Testis (tissue), 3 donors: ENCODE results near the gene ARL15. TPM values are rescaled to one million over a fixed set of nuclear protein-coding genes. Genes with fewer than 3 reads are reported as not detected.

ENCODE experiments used
- DNase-seq: peaks from one replicate; pipeline ENCODE4 v3.0.0-alpha.2; 2019
- H3K27ac ChIP-seq, 2 donors: fragments of 200-600 bp; sonication (generic); one replicate each; pipeline ENCODE4 v1.5.1; 2019
- H3K27me3 ChIP-seq: fragments of 200-600 bp; sonication (generic); one replicate; pipeline ENCODE4 v1.5.1; 2019
- H3K36me3 ChIP-seq: fragments of 200-600 bp; sonication (generic); one replicate; pipeline ENCODE4 v1.5.1; 2017; ENCODE audit warnings: low read depth; ENCODE audit errors: missing control alignments
- H3K4me1 ChIP-seq: fragments of 200-600 bp; sonication (generic); one replicate; pipeline ENCODE4 v1.5.1; 2019
- H3K4me3 ChIP-seq, 2 donors: fragments of 200-600 bp; sonication (generic); one replicate each; pipeline ENCODE4 v1.5.1; 2017 to 2019
- H3K9me3 ChIP-seq: fragments of 200-600 bp; sonication (generic); one replicate; pipeline ENCODE4 v1.5.1; 2017
- POLR2A ChIP-seq: fragments of 450-650 bp; IDR thresholded peaks from one replicate; pipeline ENCODE4 v1.6.1; 2017; ENCODE audit warnings: antibody characterized with exemption, mild to moderate bottlenecking, moderate library complexity
- WGBS, 2 donors: methylation state at CpG; one replicate each; pipeline ENCODE4 v1.1.5; 2018; 5-methylcytosine and 5-hydroxymethylcytosine counted together
- intact Hi-C: fragments of 100-400 bp; cut with DNase I; formaldehyde crosslinking; loops from one replicate; pipeline ENCODE4 v1.15.1; 2023; ENCODE audit warnings: low total_unique reads
- polyA plus RNA-seq: library from polyadenylated mRNA; stranded (reverse); fragments of 350-450 nt; fragmentation: Illumina TruSeq; extraction: RNeasy Lipid Tissue Mini Kit (QIAGEN cat#74804); gene quantifications from one replicate; pipeline ENCODE4 v1.2.3, GENCODE V29; 2014; ENCODE audit warnings: low read depth, low replicate concordance; ENCODE audit not compliant: insufficient read depth
- total RNA-seq, 2 donors: library from RNA; depleted of rRNA; stranded (reverse); fragments of >200 nt; gene quantifications; one replicate each; pipeline ENCODE4 v1.2.3, GENCODE V29; 2016
- TF ChIP-seq, protein P1 (sequence below), 3 experiments: fragments of 450-650 bp in 2 of 3; fragments of 200-600 bp in 1 of 3; sonication (generic) in 1 of 3; IDR thresholded peaks; one replicate each; pipeline ENCODE4 v1.5.1; 2016 to 2019; ENCODE audit warnings: antibody characterized with exemption in 3 of 3, mild to moderate bottlenecking in 2 of 3, moderate library complexity in 1 of 3

Gene ARL15
- total and polyA plus RNA-seq, 3 donors from 2014 or later: 36.6 to 88.6 (median 75.2) TPM

DNA sequence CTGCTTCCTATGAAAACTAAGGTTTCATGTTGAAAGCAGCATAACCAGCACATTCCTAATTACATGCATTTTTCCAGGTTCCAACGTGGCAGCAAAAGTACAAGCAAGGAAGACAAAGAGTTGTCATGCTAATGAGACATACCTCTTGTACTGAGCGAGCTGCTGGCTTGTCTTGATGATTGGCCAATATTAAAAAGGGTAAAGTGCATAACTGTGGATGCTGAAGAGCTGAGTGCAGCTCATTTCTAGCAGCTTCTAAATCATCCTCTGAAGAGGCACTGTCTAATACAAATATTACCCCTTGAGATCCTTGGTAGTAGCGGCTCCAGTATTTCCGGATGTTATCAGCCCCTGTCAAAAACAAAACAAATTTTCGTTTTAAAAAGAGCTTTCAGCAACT, 197.3 kb downstream of the ARL15 start:
- Histone ChIP-seq H3K9me3 (no peaks in the 10 kb centered on the region), H3K36me3 (no peaks in the 10 kb centered on the region), H3K4me3 (no peak overlapping the region), H3K27ac (no peak overlapping the region), H3K4me1 (no peaks in the 10 kb centered on the region), H3K27me3 (no peaks in the 10 kb centered on the region)
- WGBS, 2 donors: 65 to 73% methylated on average over 5 of the region's 5 CpGs
- TF ChIP-seq, protein P1, sequence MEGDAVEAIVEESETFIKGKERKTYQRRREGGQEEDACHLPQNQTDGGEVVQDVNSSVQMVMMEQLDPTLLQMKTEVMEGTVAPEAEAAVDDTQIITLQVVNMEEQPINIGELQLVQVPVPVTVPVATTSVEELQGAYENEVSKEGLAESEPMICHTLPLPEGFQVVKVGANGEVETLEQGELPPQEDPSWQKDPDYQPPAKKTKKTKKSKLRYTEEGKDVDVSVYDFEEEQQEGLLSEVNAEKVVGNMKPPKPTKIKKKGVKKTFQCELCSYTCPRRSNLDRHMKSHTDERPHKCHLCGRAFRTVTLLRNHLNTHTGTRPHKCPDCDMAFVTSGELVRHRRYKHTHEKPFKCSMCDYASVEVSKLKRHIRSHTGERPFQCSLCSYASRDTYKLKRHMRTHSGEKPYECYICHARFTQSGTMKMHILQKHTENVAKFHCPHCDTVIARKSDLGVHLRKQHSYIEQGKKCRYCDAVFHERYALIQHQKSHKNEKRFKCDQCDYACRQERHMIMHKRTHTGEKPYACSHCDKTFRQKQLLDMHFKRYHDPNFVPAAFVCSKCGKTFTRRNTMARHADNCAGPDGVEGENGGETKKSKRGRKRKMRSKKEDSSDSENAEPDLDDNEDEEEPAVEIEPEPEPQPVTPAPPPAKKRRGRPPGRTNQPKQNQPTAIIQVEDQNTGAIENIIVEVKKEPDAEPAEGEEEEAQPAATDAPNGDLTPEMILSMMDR (IDR thresholded peaks at IDR 0.05): no peak
- TF ChIP-seq POLR2A: no peak
- DNase-seq: no peak
- intact Hi-C loops: no loop called here

DNA sequence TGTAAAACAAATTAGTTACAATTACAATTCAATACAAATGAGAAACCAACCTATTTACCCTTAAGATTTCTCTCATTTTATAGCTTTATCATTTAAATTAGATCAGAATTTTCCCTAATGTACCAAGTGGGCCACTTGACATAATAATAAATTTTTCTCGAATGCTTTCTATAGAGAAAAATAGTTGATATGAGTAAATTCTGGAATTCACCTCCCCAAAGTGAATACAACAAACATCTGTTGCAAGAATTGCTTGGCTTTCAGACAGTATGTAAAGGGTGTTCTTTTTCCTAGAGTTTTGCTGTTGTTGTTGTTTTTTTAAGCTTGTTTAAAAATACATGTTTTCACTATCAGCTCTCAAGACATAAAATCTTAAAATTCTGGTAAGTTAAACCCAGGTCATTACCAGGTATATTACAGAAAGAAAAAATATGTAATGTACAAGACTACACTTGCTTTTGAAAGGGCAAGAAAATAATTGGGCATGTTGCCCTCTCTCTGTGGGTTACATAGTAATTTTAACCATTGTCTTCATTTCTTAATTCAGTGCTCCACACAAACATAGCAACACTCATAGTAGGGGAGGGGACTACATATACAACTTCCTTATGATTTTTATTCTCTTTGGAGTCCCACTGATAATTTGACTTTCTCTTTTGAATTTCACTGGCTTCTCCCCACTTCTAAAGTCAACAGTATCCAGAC, 200.6 kb downstream of the ARL15 start:
- Histone ChIP-seq H3K36me3 (no peaks in the 10 kb centered on the region), H3K27me3 (no peaks in the 10 kb centered on the region), H3K4me3 (no peak overlapping the region), H3K9me3 (no peaks in the 10 kb centered on the region), H3K27ac (no peak overlapping the region), H3K4me1 (no peaks in the 10 kb centered on the region)
- TF ChIP-seq, protein P1 (IDR thresholded peaks at IDR 0.05): no peak
- TF ChIP-seq POLR2A: no peak
- intact Hi-C loops: no loop called here
- no peak for DNase-seq
- 66 to 88% methylated on average over 1 of the region's 1 CpG for WGBS, 2 donors

DNA sequence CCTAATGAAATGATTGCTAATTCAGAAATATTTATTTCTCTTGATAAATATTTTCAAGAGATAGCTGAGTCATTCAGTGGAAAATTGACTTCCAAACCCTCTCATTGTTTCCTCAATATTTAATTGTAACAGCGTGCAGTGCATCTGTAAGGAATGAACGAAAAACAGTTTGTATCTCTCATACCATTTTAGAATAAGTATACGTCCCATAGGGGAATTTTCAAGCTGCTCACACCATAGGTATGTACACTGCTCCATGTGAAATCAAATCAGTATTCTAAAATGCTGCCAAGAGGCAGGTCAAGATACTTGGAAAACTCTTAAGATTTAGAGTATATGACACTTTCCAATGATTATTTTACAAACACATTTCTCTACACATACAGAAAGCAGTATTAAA, 202.2 kb downstream of the ARL15 start:
- intact Hi-C loops: no loop called here
- Histone ChIP-seq H3K27me3 (no peaks in the 10 kb centered on the region), H3K36me3 (no peaks in the 10 kb centered on the region), H3K27ac (no peak overlapping the region), H3K4me3 (no peak overlapping the region), H3K9me3 (no peaks in the 10 kb centered on the region), H3K4me1 (no peaks in the 10 kb centered on the region)
- no peak for DNase-seq
- 87 to 92% methylated on average over 3 of the region's 3 CpGs for WGBS, 2 donors
- TF ChIP-seq, protein P1 (IDR thresholded peaks at IDR 0.05): no peak
- TF ChIP-seq POLR2A: no peak

DNA sequence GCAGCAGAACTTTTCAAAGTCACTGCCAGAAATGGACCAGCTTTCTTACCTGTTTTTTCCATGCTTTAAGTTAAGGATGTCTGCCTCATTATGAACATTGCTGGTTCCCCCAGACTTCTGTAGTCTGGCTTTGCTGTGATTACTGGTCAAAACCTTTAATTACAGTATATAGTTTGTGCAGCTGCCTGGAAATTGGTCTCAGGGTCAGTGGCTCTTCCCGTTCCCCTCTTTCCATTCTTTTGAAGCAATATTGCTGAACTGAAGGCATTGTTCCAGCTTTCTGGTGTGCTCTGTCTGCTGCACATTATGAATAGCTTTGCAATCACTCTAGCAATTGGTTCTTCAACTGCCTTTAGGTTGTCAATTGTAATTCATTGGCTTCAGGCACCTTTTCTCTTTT, 206.5 kb downstream of the ARL15 start:
- TF ChIP-seq, protein P1 (IDR thresholded peaks at IDR 0.05): no peak
- no peak for TF ChIP-seq POLR2A
- 69 to 72% methylated on average over 1 of the region's 1 CpG for WGBS, 2 donors
- no peaks in the 10 kb centered on the region for H3K4me1 ChIP-seq
- no peak for DNase-seq
- H3K9me3 ChIP-seq: no peaks in the 10 kb centered on the region
- no peak overlapping the region for H3K27ac ChIP-seq
- intact Hi-C loops: no loop called here
- H3K27me3 ChIP-seq: no peaks in the 10 kb centered on the region
- no peak overlapping the region for H3K4me3 ChIP-seq
- H3K36me3 ChIP-seq: no peaks in the 10 kb centered on the region

DNA sequence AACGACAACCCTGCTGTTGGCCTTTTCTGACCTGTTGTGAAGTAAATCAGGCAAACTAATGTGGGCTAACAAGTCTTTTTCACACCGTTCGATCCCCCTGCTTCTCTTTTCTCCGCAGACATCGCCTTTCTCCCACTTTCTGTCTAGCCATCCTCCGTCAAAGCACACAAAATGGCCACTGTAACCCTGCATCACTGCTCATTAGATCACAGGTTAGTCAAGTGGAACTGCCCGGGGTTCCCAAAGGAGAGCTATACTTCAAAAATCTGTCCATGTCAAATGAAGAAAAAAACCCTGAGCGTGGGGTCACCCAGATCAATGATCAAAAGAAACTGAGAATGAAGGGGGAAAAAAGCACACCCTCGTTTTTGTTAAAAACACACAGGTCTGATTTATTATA, 212.1 kb downstream of the ARL15 start:
- no peak overlapping the region for H3K27ac ChIP-seq
- H3K4me1 ChIP-seq: no peaks in the 10 kb centered on the region
- H3K9me3 ChIP-seq: no peaks in the 10 kb centered on the region
- DNase-seq: no peak
- intact Hi-C loops: no loop called here
- TF ChIP-seq, protein P1 (IDR thresholded peaks at IDR 0.05): no peak
- no peak for TF ChIP-seq POLR2A
- H3K36me3 ChIP-seq: no peaks in the 10 kb centered on the region
- no peak overlapping the region for H3K4me3 ChIP-seq
- WGBS, 2 donors: 78 to 86% methylated on average over 9 of the region's 9 CpGs
- H3K27me3 ChIP-seq: no peaks in the 10 kb centered on the region
